Measurements from ENCODE around the gene CABP1.

DNA sequence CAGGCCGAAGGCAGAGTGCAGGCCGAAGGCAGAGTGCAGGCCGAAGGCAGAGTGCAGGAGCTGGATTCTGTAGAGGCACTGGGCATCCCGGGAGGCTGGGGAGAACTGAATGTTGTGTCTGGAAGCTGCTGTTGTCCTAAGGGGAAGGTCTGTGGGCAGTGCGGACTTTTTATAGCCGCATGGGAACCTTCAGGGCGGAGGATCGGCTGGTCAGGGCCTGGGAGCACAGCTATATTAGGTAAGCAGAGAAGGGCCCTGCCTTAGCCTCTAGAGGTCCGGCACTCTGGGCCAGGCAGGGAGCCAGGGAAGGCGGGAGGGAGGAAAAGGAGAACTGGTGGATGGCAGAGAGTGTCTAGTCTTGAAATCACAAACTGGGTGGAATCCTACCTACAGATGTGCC, 14.2 kb downstream of the CABP1 start:
- TF ChIP-seq, protein P1, sequence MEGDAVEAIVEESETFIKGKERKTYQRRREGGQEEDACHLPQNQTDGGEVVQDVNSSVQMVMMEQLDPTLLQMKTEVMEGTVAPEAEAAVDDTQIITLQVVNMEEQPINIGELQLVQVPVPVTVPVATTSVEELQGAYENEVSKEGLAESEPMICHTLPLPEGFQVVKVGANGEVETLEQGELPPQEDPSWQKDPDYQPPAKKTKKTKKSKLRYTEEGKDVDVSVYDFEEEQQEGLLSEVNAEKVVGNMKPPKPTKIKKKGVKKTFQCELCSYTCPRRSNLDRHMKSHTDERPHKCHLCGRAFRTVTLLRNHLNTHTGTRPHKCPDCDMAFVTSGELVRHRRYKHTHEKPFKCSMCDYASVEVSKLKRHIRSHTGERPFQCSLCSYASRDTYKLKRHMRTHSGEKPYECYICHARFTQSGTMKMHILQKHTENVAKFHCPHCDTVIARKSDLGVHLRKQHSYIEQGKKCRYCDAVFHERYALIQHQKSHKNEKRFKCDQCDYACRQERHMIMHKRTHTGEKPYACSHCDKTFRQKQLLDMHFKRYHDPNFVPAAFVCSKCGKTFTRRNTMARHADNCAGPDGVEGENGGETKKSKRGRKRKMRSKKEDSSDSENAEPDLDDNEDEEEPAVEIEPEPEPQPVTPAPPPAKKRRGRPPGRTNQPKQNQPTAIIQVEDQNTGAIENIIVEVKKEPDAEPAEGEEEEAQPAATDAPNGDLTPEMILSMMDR (IDR thresholded peaks at IDR 0.05), result no peak
- no peak for TF ChIP-seq EZH2 (IDR thresholded peaks at IDR 0.05; ENCODE audit: borderline replicate concordance, insufficient read depth, low read depth, low read length, poor library complexity, severe bottlenecking)

Measured in B cell (primary cell).